Heart left ventricle (tissue), 13 donors: ENCODE data around the gene NDFIP1.

Experiments used
- POLR2A ChIP-seq, 2 donors: fragments of 450-650 bp; IDR thresholded peaks; one replicate each; pipeline ENCODE4 v1.6.1; 2017; ENCODE audit warnings: antibody characterized with exemption in 2 of 2, mild to moderate bottlenecking in 2 of 2, moderate library complexity in 2 of 2
- TF ChIP-seq, protein P1 (sequence below), 12 donors: fragments of 200-600 bp; sonication (generic) in 4 of 12; IDR thresholded peaks; one replicate each; pipeline versions ENCODE4 v1.5.0 to v1.8.0; 2018 to 2022; ENCODE audit warnings: antibody characterized with exemption in 12 of 12, mild to moderate bottlenecking in 5 of 12
- donor health status: ischemic (EF 13 %, LVEDD 7.1; RV severe dilation, severe dysfunction).
- donor health status: DM: no; HTN: yes; CAD: no.
- donor health status: DM: no; HTN: no; CAD: no.
- donor health status: ischemic (EF 25% LVEDD 6.9; RV normal size, moderate dysfunction).
- donor health status: ischemic (EF 25% LVEDD 5.7; RV mildly dilated, moderate dysfunction).
- donor health status: ischemic (EF 35%, LVEDD 5.7; RV mildly dilated, moderate dysfunction).
- donor health status: nonischemic (EF 11% LVEDD 7.7; RV severe dilation, severe dysfunction).
- donor health status: DM: yes; HTN: yes; CAD: no.
- donor health status: PGD.
- donor health status: ischemic (EF 29% LVEDD 5.4; RV normal size, mild dysfunction).
- donor health status: nonischemic (EF 23%, LVEDD 6.1; RV moderate dilation, normal function).

DNA sequence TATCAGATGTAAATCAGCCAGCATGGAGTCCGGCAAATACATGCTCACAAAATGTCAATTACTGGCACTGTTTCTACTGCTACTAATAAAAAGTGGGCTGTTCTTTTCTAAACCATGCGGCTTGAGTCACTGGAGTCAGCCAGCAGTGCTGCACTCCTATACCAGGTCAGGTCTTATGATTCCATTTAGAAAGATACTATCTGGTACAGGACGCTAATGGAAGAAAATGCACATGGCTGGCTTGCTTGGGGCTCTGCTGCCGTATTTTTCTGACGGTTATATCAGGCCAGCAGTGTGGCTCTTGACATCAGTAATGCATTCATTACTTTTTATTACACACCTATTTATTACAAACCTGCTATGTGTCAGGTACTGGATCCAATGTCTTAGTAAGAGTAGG lies 74.3 kb downstream of the NDFIP1 start:
- TF ChIP-seq, protein P1, sequence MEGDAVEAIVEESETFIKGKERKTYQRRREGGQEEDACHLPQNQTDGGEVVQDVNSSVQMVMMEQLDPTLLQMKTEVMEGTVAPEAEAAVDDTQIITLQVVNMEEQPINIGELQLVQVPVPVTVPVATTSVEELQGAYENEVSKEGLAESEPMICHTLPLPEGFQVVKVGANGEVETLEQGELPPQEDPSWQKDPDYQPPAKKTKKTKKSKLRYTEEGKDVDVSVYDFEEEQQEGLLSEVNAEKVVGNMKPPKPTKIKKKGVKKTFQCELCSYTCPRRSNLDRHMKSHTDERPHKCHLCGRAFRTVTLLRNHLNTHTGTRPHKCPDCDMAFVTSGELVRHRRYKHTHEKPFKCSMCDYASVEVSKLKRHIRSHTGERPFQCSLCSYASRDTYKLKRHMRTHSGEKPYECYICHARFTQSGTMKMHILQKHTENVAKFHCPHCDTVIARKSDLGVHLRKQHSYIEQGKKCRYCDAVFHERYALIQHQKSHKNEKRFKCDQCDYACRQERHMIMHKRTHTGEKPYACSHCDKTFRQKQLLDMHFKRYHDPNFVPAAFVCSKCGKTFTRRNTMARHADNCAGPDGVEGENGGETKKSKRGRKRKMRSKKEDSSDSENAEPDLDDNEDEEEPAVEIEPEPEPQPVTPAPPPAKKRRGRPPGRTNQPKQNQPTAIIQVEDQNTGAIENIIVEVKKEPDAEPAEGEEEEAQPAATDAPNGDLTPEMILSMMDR (IDR thresholded peaks at IDR 0.05), result no peak
- TF ChIP-seq POLR2A (IDR thresholded peaks at IDR 0.05), result no peak
